ENCODE measurements around the gene GNAZ.

GNAZ gene

DNA sequence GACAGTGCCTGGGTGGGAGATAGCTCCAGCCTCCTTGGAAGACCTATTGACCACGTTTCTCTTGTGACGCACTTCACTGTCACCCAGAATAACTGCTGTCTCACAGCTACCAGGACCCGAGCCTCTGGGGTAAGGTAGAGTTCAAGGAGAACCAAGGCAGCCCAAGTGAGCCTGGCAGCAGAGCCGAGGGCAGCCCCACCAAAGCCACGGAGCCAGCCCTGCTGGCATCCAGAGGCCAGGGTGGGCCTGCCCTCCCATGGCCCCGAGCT is 38.7 kb downstream of the GNAZ start:
- DNase-seq: no peak

DNA sequence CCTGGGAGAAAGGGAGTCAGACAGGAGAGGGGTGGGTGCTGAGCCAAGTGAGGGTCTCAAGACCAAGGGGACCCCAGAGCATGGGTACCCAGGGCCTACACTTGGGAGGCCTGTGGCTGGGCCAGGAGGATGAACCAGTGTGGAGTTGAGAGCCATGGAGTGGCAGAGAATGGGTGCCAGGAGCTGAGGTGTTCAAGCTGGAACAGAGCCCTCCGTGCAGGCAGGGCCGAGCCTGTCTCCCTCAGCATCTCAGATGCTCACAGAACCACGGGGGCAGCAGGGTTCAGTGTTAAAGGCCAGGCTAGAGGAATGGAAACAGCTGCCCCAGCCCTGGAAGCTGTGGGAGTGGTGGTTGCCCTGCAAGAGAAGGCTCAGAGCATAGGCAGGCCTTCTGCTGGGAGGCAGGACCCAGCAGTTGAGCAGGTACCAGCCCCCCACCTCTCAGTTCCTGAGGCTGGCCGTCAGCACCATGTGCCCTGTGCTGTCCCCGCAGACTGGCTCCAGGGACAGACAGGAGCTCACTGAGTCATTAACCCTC is 39.2 kb downstream of the GNAZ start:
- no peak for DNase-seq

DNA sequence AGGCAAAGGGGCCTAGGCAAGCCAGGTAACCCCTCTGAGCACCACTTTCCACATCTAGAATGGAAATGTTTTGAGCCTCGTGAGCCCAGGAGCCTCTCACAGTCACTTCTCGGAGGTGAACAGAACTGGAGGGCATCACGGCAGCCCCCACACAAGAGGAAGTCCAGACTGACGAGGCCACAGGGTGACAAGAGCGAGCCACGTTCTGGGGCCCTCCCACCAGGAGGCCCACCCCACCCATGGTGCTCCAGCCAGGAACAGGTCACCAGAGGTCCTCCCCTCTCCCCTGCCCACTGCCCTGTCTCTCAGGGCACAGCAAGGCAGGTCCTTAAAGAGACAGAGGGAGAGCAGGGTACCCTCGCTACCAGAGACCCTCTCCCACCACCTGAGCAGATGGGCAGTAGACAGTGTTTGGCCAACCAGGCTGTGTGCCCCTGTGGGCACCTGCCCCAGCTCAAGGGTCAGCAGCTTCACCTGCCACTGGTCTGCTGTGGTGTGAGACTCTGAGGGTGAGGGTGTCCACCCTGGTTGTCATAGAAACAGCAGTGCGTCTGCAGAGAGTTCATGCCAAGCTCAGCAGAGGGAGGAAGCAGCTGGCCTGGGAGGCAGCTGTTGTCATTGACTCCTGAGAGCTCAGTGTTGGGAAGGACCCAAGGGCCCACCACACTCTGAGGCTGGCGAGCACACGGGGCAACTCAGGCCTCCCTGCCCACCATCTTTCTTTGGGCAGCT is 40.0 kb downstream of the GNAZ start:
- no peak for DNase-seq

DNA sequence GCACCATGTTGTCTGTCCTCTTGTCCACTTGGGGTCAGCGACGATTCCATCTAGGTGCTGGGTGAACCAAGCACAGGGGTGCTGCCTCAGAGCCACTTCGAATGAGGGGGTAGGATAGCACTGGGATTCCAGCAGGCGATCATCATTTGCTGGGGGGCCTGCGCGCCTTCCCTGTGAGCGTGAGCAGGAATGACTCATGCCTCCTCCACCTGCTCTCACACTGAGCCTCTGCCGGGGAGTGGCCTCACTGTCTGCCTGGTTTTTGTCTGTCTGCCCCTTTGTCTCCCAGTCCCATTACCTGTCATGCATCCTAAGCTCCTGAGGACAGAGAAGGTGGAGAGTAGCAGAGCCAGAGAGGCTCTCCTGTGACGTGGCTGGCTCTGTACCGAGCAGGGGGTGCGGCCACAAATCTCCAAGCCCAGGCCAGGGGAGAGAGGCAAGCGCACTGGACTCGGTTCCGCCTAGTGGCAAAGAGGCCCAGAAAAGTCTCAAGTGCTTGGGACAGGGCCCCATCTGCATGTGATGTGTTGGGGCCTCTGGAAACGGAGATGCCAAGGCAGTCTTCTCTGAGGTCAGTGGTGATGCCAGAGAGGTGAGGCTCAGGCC is 40.7 kb downstream of the GNAZ start:
- DNase-seq: no peak

DNA sequence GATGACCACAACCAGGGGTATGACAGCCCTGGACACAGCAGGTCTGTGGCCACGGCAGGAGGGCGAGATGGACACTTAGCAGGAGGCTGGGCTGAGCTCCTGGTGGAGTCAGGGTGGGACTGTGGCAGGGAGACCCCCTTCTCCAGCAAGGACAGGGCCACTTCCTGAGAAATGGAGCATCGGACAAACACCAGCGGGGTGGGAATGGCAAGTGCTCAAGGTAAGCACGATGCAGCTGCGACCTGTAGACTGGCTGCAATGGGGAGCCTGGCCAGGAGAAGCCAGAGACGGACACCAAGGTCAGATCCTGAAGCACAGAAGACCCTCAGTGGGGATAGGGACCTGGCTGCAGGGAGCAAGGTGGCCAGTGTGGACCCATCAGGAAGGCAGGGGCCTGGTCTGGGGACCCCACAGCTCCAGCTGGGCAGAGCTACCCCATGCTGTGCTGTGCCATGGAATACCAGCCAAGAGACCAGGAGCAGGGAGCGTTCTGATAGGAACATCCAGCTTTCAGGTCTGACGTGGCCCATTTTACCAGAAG is 42.2 kb downstream of the GNAZ start:
- no peak for DNase-seq

DNA sequence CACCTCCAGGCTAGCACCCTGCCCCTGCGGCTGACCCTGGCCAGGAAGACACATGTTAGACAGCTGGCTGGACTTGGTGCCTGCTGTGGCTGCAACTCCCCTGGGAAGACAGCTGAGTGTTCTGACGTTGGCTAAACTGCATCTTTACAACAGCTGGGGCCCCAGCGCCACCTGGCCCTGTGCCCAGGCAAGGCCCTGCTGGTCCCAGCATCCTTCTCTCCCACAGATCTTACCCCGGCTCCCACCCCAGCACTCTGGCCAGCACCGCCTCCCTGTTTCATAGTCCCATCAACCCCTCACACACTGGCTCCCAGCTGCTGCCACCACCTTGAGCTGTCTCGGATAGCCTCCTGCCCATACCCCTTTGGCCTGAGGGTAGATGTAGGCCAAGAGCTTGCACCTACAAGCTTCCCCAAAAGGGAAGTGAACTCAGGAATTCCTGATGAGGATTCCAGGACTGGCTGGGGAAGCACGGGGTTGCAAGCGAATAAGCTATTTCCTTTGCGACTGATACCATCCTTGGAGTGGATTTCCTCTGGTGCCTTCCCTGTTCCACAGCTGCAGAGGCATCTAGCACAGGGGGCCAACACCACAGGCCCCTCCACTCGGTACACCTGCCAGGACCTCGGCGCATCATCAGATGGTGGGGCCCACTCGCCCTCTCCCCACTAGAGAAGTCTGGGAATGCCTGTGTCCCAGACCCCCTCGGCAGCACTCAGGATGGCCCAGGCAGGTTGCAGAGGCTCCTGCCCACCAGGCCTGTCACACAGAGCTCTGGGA is 42.9 kb downstream of the GNAZ start:
- DNase-seq: no peak

DNA sequence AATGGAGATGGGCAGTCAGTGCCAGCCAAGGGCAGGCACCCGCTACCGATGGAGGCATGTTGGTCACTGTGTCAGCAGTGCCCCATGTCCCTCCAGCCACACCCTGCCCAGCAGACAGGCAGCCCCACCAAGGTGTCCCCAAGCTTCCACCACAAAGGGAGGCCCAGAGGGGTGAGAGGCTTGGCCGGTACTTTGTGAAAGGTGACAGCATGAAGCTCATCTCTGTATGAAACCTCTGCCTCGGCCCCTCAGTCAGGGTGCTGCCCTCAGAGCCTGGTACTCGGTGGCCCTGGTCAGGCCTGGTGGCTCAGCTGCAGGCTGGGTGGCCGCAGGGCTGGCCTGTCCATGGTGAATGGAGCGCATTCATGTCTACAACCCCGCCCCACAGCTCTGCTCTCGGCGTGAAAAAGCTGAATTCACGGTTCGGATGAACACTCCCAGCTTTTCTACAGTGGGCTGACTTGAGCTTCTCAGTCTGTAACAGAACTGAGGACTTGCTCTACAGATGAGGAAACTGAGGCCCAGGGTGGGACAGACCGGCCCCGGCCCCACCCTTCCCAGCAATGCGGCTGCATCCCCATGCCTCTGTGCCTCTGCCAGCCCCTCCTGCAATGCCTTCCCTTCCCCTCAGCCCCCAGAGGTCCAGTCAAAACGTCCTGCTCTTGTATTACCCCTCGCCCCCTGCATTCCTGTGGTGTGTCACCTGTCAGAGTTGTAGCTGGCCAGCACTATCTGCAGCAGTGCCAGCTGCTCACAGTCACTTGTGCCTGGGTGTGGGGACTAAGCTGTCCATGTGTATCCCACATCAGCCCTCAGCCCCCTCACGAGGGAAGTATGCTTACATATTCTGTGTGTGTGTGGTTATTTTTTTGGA is 43.8 kb downstream of the GNAZ start:
- no peak for DNase-seq

DNA sequence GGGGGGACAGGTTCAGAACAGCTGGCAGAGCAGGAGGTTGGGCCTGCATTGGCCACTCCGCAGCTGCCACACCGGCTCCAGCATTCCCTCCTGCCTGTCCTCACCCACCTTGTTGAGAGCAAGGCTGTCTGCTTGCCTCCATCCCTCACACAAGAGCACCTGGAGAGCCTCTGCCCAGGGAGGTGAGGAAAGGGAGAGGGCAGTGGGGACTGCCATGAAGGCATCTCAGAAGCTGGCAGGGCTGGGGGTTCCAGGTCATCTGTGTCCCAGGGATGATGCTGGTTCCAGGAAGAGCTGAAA is 44.4 kb downstream of the GNAZ start:
- no peak for DNase-seq

DNA sequence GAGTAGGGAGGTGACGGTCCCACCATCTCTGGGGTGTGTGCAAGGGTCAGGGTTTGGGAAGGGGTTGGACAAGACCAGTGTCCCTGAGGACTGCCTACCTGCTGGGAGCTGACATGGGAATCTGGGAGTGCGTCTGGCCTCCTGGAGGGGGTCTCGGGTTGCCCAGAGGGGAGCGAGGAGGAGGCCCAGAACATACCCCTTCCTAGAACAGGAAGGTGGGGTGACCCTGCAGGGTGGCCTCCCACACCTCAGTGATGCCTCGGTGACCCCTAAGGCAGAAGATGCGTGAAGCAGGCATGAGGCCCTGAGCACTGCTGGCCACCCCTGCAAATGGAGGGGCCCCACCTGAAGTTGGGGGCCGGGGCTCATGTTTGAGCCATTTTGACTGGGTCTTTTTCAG is 45.0 kb downstream of the GNAZ start:
- DNase-seq: no peak

DNA sequence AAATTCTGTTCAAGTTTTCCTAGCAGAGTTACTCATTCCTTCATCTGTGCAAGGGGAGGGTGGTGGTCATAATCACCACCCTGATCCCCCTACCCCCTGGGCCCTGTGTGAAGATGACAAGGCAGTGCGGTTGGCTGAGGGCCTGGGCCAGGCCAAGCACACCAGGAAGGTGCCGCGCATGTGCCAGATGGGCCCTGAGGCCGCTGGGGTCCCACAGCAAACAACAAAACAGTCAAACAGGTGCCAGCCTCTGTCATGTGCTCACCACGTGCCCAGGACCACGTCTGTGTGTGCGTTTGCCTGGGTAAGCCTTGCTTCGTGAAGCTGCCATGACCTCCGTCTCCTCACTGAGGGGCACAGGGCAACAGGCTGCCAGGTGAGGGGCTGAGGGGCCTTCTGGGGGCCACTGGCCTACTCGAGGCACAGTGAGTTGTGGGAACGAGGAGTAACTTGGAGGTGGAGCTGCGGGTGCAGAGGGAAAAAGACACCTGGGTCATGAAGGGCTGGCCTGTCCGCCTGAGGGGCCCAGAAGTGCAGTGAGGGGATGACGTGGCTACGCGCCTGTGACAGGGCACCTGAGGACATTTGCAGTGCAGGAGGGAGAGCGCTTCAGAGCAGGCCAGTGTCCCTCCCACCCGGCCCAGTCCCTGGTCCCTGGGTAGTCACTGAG is 45.6 kb downstream of the GNAZ start:
- DNase-seq: no peak

DNA sequence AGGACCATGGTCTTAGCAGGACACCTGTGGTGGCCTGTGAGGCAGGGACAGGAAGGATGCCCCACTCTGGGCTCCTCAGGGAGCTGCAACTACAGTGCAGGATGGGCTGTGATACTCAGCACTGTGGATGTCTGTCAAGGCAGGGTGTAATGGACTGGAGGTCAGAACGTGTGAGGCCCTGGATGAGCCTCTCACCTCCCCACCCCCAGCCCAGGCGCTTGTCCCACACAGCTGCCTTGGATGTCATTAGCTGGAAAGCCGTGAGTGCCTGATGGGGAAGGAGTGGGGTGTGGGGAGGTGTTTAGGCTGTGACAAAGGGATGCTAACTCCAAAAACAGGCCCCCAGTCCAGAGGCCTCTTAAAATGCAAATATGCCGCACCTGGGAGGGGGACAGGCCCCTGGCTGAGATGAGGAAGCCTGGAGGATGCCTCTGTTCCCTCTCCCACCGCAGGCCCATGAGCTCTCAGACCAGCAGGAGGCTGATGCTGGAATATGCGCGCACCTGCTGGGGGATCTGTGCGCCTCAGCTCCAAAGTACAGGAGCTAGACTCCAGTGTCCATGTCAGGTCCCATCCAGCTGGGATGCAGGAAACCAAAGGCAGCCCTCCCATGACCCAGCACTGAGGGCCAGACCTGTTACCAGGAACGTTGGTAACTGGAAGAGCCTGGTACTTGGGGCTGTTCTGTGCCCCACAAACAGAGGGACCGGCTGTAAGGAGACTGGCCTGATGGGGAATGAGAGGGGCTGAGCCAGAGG is 46.4 kb downstream of the GNAZ start:
- no peak for DNase-seq

DNA sequence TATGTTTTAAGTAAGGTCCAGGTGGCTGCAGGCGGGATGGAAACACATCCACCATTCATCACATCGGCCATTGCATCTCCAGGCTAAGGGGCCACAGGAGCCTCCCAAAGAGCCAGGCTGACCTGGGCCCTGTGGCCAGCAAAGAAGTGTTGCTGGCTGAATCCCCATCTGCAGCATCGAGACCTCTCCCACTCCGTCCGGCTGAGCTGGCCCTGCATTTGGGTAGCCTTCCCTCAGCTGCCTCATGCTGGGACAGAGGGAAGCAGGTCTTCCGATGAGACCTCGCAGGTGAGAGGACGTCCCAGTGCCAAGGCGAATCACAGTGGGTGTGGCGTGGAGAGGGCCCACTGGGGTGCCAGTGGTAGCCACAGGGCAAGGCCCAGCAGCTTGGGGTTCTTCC is 47.0 kb downstream of the GNAZ start:
- no peak for DNase-seq

DNA sequence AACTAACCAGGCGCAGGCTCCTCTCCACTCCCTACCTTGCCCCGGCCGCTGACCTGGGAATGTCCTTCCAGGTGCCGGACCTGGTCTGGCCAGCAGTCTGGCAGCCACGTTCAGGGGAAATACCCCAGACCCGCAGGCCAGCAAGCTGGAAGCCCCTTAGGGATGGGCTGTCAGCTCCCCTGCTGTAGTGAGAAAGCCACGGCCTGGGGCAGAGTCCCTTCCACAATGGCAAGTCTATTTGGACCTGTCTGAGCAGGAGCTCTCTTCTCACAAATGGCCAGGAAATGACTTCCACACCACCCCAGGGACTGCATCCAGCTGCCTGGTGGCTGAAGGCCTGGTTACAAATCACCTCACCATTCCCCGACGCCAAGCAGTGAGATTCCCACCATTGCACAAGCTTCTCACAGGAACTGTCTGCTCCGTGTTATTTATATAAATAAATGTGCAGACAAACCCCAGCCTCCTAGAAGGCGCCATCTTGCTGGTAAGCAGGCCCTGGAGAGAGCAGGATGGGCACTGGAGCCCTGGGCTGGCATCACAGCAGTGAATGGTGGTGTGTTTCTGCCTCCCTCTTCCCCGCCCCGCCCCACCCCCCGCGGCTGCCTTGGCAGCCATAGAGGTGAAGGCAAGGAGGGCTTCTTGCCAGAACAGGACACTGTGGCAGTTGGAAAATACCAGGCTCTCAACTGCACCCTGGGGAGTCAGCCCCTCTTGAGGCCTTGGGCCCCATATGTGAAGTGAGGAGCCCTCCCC is 47.8 kb downstream of the GNAZ start:
- DNase-seq: no peak

DNA sequence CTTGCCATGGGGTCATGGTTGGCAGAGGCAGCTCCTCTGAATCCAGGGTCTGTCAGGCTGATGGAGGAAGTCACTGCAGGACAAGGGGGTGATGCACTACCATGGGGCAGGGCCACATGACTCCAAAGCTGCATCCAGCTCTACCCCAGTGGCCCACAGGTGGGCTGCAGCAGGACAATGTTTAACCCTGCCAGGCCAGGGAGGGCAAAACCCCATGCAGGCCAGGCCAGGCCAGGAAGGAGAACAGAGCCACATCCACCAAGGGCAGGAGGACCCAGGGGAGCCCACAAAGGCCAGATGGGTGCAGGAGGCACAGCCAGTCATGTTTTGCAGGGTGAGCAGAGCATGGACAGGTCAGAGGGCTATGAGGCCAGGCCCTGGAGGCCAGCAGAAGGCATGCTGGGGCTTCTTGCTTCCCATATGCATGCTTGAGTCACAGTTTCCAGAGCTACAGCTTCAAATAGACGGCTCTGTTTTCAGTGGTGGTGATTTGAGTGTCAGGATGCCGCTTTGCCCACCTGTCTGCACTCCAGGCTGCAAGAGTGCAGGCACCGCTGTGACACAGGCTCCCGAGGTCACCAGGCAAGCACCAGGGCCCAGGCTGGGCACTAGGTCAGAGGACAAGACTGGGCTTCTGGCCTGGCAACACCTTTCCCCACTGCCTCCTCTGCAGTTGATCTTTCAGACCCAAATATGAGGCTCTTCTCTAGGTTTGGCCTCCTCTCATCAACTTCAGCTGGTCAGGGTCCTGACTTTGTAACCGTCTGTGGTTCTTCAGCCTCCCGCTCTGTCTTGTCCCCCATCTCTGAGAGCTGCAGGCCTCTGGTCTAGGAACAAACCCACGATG is 48.6 kb downstream of the GNAZ start:
- DNase-seq: no peak

DNA sequence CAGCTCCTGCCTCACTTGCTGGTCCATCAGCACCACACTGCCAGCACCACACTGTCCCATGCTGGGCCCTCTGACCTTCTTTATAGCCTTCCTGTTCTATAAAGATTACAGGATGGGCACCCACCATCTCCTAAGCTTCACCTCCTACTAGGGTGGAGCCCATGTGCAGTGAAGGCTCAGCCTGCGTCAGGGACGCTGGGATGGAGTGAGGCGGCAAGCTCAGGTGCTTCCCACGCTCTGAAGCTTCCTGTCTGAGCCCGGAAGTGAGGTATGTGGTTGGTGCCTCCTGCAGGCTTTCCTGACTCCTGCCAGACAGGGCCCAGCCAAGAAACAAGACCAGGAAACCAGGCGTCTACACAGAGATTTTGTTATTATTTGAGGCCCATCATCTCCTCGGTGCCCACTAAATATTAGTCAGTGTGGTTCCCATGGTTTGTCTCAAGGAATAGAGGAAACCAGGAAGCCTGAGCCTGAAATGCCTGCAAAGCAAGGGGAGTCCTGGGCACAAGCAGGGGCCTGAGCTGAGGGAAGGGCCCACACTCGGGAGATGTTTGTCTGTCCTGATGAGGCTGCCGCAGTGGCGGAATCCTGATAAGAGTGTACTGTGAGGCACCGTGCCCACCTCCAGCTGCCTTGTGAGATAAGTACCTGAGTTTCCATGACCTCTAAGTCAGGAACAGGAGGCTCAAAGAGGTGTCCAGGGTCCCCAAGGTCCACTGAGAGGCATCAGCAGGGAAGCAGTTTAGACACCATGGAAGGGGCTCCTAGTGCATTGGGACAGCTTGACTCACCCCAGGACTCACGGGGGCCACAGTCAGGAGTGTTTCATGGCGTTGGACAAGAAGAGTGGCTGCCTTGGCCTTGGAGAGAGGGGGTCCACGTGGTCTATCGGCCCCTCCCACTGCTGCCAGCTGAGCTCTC is 49.4 kb downstream of the GNAZ start:
- DNase-seq: no peak

DNA sequence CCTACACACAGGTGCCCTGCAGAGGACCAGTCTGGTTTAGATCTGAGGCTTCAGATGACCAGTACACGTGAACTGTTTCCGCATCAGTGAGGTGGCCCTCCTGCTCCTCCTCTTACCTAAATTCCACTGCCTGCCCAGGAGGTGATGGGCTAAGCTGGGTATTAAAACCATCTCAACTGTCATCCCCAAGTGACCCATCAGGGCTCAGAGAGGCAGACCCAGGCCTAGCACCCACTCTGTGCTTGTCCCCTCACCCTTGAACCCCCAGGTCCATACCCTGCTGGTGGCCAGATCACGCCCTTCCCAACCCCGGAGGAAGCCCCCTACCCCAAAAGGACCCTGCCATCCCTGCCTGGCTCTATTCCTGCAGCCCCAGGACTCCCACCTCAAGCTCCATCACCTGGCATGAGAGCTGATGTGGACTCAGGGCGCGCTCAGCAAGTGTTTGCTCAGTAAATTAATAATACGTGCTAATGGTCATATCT is 50.1 kb downstream of the GNAZ start:
- no peak for DNase-seq

DNA sequence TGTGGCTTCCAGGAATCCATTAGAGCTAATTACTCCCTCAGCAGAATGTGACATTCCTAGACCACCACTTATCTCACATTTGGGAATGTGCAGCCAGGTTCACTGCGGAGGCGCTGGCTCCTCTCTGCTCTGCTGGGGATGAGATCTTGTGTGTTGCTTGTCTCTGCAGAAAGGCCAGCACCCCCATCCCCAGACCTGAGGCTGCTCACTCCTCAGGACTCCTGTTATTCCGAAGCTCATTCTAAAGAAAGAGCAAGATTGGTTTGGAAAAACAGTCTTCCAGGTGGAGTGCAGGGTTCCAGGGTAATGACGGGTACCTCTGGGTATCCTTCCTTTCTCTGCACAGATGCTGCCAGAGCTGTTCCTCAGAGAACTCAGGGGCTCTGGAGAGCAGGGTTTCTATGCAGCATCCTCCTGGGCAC is 50.7 kb downstream of the GNAZ start:
- no peak for DNase-seq

DNA sequence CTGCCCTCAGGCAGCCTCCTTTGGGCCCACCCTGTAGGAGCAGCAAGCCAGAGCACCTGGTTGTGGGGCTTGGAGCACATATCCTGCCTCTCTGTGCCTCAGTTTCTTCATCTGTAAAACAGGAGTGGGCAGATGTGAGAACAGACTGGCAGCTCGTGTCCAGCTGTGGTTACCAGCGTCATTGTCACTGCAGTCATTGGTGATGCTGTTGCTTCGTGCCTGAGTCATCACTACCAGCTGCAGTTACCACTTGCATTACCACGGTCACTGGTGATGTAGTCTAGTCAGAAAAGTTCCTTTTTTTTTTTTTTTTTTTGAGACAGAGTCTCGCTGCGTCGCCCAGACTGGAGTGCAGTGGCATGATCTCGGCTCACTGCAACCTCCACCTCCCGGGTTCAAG is 51.1 kb downstream of the GNAZ start:
- DNase-seq: no peak
